WTC11 (cell line): Measurements from ENCODE around the gene AHNAK. TPM values are rescaled to one million over a fixed set of nuclear protein-coding genes. Genes with fewer than 3 reads are reported as not detected.

Experiments used
- ATAC-seq: fragments of 200-7000 bp; cut with Tn5 transposase; 2 replicates; pipeline ENCODE4 v1.10.0; 2021; ENCODE audit warnings: mild to moderate bottlenecking, moderate library complexity
- CTCF ChIA-PET: fragments of 300-600 bp; sonication (Branson Sonifier 250); formaldehyde crosslinking; loops from one replicate; lab custom pipeline; 2021; ENCODE audit warnings: antibody characterized with exemption; lab: Charles Lee
- POLR2A ChIA-PET: fragments of 350-600 bp; sonication (Branson Sonifier 250); formaldehyde crosslinking; loops from one replicate; lab custom pipeline; 2021; ENCODE audit warnings: antibody characterized with exemption; lab: Charles Lee
- DNase-seq: peaks from one replicate; pipeline ENCODE4 v3.0.0; 2021; ENCODE audit warnings: low spot score
- H3K27ac Mint-ChIP-seq: 2 replicates; pipeline ENCODE4 v1.8.0; 2021; ENCODE audit warnings: mixed read lengths
- H3K27me3 Mint-ChIP-seq: 2 replicates; pipeline ENCODE4 v1.8.0; 2021; ENCODE audit warnings: low read depth, mild to moderate bottlenecking, moderate library complexity, mixed read lengths
- H3K36me3 Mint-ChIP-seq: 2 replicates; pipeline ENCODE4 v1.8.0; 2021; ENCODE audit warnings: mixed read lengths
- H3K4me1 Mint-ChIP-seq: 2 replicates; pipeline ENCODE4 v1.8.0; 2022; ENCODE audit warnings: mixed read lengths
- H3K4me3 Mint-ChIP-seq: 2 replicates; pipeline ENCODE4 v1.8.0; 2021; ENCODE audit warnings: mild to moderate bottlenecking, moderate library complexity, mixed read lengths
- H3K9me3 Mint-ChIP-seq: 2 replicates; pipeline ENCODE4 v1.8.0; 2021; ENCODE audit warnings: mixed read lengths
- CBFB ChIP-seq: sonication (generic); formaldehyde crosslinking; IDR thresholded peaks from 2 replicates; pipeline ENCODE4 v1.8.1; 2022; ENCODE audit warnings: mild to moderate bottlenecking, low read depth, missing genetic modification reagents
- HMGA2 ChIP-seq: fragments of 250-450 bp; sonication (Bioruptor Pico); IDR thresholded peaks from 2 replicates; pipeline ENCODE4 v1.4.0; 2021; ENCODE audit warnings: mild to moderate bottlenecking, moderate library complexity
- KAT7 ChIP-seq: sonication (generic); formaldehyde crosslinking; IDR thresholded peaks from 2 replicates; pipeline ENCODE4 v1.8.1; 2023; ENCODE audit warnings: missing genetic modification reagents, mild to moderate bottlenecking, borderline replicate concordance
- MYBL2 ChIP-seq: sonication (generic); formaldehyde crosslinking; IDR thresholded peaks from 2 replicates; pipeline ENCODE4 v1.8.1; 2023; ENCODE audit warnings: mild to moderate bottlenecking, moderate library complexity, missing genetic modification reagents
- PRRX2 ChIP-seq: fragments of 250-450 bp; sonication (Bioruptor Pico); IDR thresholded peaks from 2 replicates; pipeline ENCODE4 v1.8.0; 2021; ENCODE audit warnings: mild to moderate bottlenecking
- SOX15 ChIP-seq: fragments of 250-450 bp; sonication (Bioruptor Pico); IDR thresholded peaks from 2 replicates; pipeline ENCODE4 v1.9.0; 2021; ENCODE audit warnings: mild to moderate bottlenecking
- USF2 ChIP-seq: sonication (generic); formaldehyde crosslinking; IDR thresholded peaks from 2 replicates; pipeline ENCODE4 v1.8.1; 2023; ENCODE audit warnings: mild to moderate bottlenecking, missing genetic modification reagents, moderate library complexity
- ZNF121 ChIP-seq: sonication (generic); formaldehyde crosslinking; IDR thresholded peaks from 2 replicates; pipeline ENCODE4 v1.8.0; 2023; ENCODE audit warnings: missing genetic modification reagents
- total RNA-seq: library from RNA; stranded (reverse); gene quantifications from 3 replicates; pipeline ENCODE4 v1.2.3, GENCODE V29; 2021
- TF ChIP-seq, protein P1 (sequence below): fragments of 250-450 bp; sonication (Bioruptor Pico); IDR thresholded peaks from 2 replicates; pipeline ENCODE4 v2.1.2; 2022; ENCODE audit warnings: mild to moderate bottlenecking, moderate library complexity
- TF ChIP-seq, protein P2 (sequence below): sonication (generic); formaldehyde crosslinking; IDR thresholded peaks from 2 replicates; pipeline ENCODE4 v1.8.0; 2022; ENCODE audit warnings: mild to moderate bottlenecking, missing genetic modification reagents
- TF ChIP-seq, protein P3 (sequence below): sonication (generic); formaldehyde crosslinking; IDR thresholded peaks from 2 replicates; pipeline ENCODE4 v1.8.1; 2022; ENCODE audit warnings: missing genetic modification reagents, borderline replicate concordance
- TF ChIP-seq, protein P4 (sequence below): sonication (generic); formaldehyde crosslinking; IDR thresholded peaks from 2 replicates; pipeline ENCODE4 v1.8.0; 2022; ENCODE audit warnings: mild to moderate bottlenecking, missing genetic modification reagents

AHNAK gene
- total RNA-seq, 1 experiment from 2014 or later, result 21.0 TPM

DNA sequence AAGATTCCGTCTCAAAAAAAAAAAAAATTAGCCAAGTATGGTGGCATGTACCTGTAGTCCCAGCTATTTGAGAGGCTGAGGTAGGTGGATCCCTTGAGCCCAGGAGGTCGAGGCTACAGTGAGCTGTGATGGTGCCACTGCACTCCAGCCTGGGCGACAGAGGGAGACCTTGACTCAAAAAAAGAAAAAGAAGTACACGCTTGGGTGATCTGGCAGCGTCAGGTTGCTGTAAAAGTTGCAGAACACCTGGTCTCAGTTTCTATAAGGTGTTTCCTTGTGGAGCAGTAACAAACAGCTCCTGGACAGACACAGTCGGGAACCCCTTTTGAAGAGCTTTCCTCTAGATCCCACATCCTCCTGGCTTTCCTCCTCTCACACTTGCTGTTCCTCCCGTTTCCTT, 82.0 kb downstream of the AHNAK start:
- POLR2A ChIA-PET, result no interaction called here
- H3K27ac Mint-ChIP-seq, result no peak overlapping the region
- no peaks in the 10 kb centered on the region for H3K9me3 Mint-ChIP-seq
- no peak overlapping the region for H3K4me3 Mint-ChIP-seq
- CTCF ChIA-PET, result interaction anchor here (1.1 to 3.0 kb wide), 4 partner anchors 40 to 96 kb away, joined by 3 to 15 read pairs (median 4); no protein-coding TSS in a partner anchor
- no peak for TF ChIP-seq CBFB (CRISPR knock-in tag)
- TF ChIP-seq, all 79 proteins: peak for 0
- no peak for DNase-seq
- Mint-ChIP-seq H3K4me1 (no peaks in the 10 kb centered on the region; the same call in 1 of the 2 replicates), H3K36me3 (no peaks in the 10 kb centered on the region), H3K27me3 (no peaks in the 10 kb centered on the region)
- ATAC-seq, result no peak

GRCh38 chr11:62463121-62463542, 83.5 kb downstream of the AHNAK start:
- no peaks in the 10 kb centered on the region for H3K27me3 Mint-ChIP-seq
- no peaks in the 10 kb centered on the region for H3K36me3 Mint-ChIP-seq
- no peak overlapping the region for H3K27ac Mint-ChIP-seq
- H3K9me3 Mint-ChIP-seq, result no peaks in the 10 kb centered on the region
- H3K4me1 Mint-ChIP-seq, result no peaks in the 10 kb centered on the region; the same call in 1 of the 2 replicates
- TF ChIP-seq, protein P1, sequence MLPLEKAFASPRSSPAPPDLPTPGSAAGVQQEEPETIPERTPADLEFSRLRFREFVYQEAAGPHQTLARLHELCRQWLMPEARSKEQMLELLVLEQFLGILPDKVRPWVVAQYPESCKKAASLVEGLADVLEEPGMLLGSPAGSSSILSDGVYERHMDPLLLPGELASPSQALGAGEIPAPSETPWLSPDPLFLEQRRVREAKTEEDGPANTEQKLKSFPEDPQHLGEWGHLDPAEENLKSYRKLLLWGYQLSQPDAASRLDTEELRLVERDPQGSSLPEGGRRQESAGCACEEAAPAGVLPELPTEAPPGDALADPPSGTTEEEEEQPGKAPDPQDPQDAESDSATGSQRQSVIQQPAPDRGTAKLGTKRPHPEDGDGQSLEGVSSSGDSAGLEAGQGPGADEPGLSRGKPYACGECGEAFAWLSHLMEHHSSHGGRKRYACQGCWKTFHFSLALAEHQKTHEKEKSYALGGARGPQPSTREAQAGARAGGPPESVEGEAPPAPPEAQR (CRISPR knock-in tag), result no peak
- TF ChIP-seq, protein P2, sequence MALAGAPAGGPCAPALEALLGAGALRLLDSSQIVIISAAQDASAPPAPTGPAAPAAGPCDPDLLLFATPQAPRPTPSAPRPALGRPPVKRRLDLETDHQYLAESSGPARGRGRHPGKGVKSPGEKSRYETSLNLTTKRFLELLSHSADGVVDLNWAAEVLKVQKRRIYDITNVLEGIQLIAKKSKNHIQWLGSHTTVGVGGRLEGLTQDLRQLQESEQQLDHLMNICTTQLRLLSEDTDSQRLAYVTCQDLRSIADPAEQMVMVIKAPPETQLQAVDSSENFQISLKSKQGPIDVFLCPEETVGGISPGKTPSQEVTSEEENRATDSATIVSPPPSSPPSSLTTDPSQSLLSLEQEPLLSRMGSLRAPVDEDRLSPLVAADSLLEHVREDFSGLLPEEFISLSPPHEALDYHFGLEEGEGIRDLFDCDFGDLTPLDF, result no peak
- TF ChIP-seq, protein P3, sequence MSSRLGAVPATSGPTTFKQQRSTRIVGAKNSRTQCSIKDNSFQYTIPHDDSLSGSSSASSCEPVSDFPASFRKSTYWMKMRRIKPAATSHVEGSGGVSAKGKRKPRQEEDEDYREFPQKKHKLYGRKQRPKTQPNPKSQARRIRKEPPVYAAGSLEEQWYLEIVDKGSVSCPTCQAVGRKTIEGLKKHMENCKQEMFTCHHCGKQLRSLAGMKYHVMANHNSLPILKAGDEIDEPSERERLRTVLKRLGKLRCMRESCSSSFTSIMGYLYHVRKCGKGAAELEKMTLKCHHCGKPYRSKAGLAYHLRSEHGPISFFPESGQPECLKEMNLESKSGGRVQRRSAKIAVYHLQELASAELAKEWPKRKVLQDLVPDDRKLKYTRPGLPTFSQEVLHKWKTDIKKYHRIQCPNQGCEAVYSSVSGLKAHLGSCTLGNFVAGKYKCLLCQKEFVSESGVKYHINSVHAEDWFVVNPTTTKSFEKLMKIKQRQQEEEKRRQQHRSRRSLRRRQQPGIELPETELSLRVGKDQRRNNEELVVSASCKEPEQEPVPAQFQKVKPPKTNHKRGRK (CRISPR knock-in tag), result no peak
- TF ChIP-seq, protein P4, sequence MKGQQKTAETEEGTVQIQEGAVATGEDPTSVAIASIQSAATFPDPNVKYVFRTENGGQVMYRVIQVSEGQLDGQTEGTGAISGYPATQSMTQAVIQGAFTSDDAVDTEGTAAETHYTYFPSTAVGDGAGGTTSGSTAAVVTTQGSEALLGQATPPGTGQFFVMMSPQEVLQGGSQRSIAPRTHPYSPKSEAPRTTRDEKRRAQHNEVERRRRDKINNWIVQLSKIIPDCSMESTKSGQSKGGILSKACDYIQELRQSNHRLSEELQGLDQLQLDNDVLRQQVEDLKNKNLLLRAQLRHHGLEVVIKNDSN (CRISPR knock-in tag), result no peak
- H3K4me3 Mint-ChIP-seq, result no peak overlapping the region
- CTCF ChIA-PET, result interaction anchor here (1.3 to 3.0 kb wide), 3 partner anchors 39 to 97 kb away, joined by 3 to 15 read pairs (median 6); no protein-coding TSS in a partner anchor
- no peak for DNase-seq
- ATAC-seq, result no peak
- POLR2A ChIA-PET, result no interaction called here

- CTCF ChIA-PET, result interaction anchor here (1.3 to 3.0 kb wide), 2 partner anchors 38 to 80 kb away, joined by 6 to 15 read pairs; no protein-coding TSS in a partner anchor
- DNase-seq, result no peak
- H3K4me1 Mint-ChIP-seq, result no peaks in the 10 kb centered on the region; the same call in 1 of the 2 replicates
- no peak for TF ChIP-seq PRRX2
- no peak for TF ChIP-seq HMGA2 (CRISPR knock-in tag)
- TF ChIP-seq SOX15 (CRISPR knock-in tag), result no peak
- TF ChIP-seq USF2, result no peak
- TF ChIP-seq KAT7 (CRISPR knock-in tag), result no peak
- TF ChIP-seq MYBL2 (CRISPR knock-in tag), result no peak
- TF ChIP-seq ZNF121 (CRISPR knock-in tag), result no peak
- TF ChIP-seq, all 79 proteins: peak for 0
- Mint-ChIP-seq H3K36me3 (no peaks in the 10 kb centered on the region), H3K27me3 (no peaks in the 10 kb centered on the region), H3K9me3 (no peaks in the 10 kb centered on the region), H3K27ac (no peak overlapping the region), H3K4me3 (no peak overlapping the region)
- no peak for ATAC-seq
- POLR2A ChIA-PET, result no interaction called here
Observed at GRCh38 chr11:62462508-62462892, 84.1 kb downstream of the AHNAK start.
